ENCODE results near the gene HORMAD2. TPM values are rescaled to one million over a fixed set of nuclear protein-coding genes. Genes with fewer than 3 reads are reported as not detected.
A peak's percentile ranks its signal among the peaks of the same experiment; 100 is the strongest.

HORMAD2 gene
- total RNA-seq (2022) (not detected in 2 replicates), Bru-seq, nascent RNA (percentile 7 among the genes with signal in this experiment), BruChase-seq, experiment 1, labeled RNA remaining after a 6-hour chase (percentile 12 among the genes with signal in this experiment), BruChase-seq, experiment 2, labeled RNA remaining after a 2-hour chase (percentile 10 among the genes with signal in this experiment)
- long read RNA-seq = 0 reads

- no peak within 1 kb of the TSS for H3K27ac Mint-ChIP-seq (ENCODE audit: unreplicated experiment)
- no peak for DNase-seq
- no peaks in the 10 kb centered on the region for H3K36me3 Mint-ChIP-seq (ENCODE audit: insufficient read depth, unreplicated experiment)
- intact Hi-C loops (cut with micrococcal nuclease; ENCODE audit: unreplicated experiment) = no loop called here
- H3K4me1 Mint-ChIP-seq (ENCODE audit: low read depth, unreplicated experiment) = peaks cover 11% of the 10 kb centered on the region
- no peak for TF ChIP-seq CTCF (IDR thresholded peaks at IDR 0.05; ENCODE audit: unreplicated experiment)
- no peak within 1 kb of the TSS for H3K4me3 Mint-ChIP-seq (ENCODE audit: low read depth, unreplicated experiment)
- BruUV-seq (replicated peaks) = no TSS peak
- H3K27me3 Mint-ChIP-seq (ENCODE audit: unreplicated experiment) = peaks cover 15% of the 10 kb centered on the region
- H3K9me3 Mint-ChIP-seq (ENCODE audit: low read depth, unreplicated experiment) = no peaks in the 10 kb centered on the region
- CTCF ChIA-PET = no interaction called here
Observed at GRCh38 chr22:30079952-30080533, at the start of gene HORMAD2. Gene HORMAD2 (plus strand): TSS chr22:30080464. CDS start chr22:30093953, 13,489 bp downstream.

- intact Hi-C loops (cut with micrococcal nuclease; ENCODE audit: unreplicated experiment) = no loop called here
- no peak overlapping the region for H3K27ac Mint-ChIP-seq (ENCODE audit: unreplicated experiment)
- H3K4me3 Mint-ChIP-seq (ENCODE audit: low read depth, unreplicated experiment) = no peak overlapping the region
- no peak for DNase-seq
- TF ChIP-seq CTCF (IDR thresholded peaks at IDR 0.05; ENCODE audit: unreplicated experiment) = no peak
- no peaks in the 10 kb centered on the region for H3K27me3 Mint-ChIP-seq (ENCODE audit: unreplicated experiment)
- H3K9me3 Mint-ChIP-seq (ENCODE audit: low read depth, unreplicated experiment) = no peaks in the 10 kb centered on the region
- peaks cover 8% of the 10 kb centered on the region for H3K36me3 Mint-ChIP-seq (ENCODE audit: insufficient read depth, unreplicated experiment)
- CTCF ChIA-PET = no interaction called here
- BruUV-seq (replicated peaks) = no TSS peak
- H3K4me1 Mint-ChIP-seq (ENCODE audit: low read depth, unreplicated experiment) = peaks cover 24% of the 10 kb centered on the region
Observed at GRCh38 chr22:30031328-30031727, 48.9 kb upstream of the HORMAD2 start.

GRCh38 chr22:30031764-30032455 lies 48.4 kb upstream of the HORMAD2 start:
- intact Hi-C loops (cut with micrococcal nuclease; ENCODE audit: unreplicated experiment) = no loop called here
- DNase-seq = no peak
- no TSS peak for BruUV-seq (replicated peaks)
- no peak overlapping the region for H3K4me3 Mint-ChIP-seq (ENCODE audit: low read depth, unreplicated experiment)
- H3K4me1 Mint-ChIP-seq (ENCODE audit: low read depth, unreplicated experiment) = peaks cover 24% of the 10 kb centered on the region
- no peak overlapping the region for H3K27ac Mint-ChIP-seq (ENCODE audit: unreplicated experiment)
- no peak for TF ChIP-seq CTCF (IDR thresholded peaks at IDR 0.05; ENCODE audit: unreplicated experiment)
- H3K27me3 Mint-ChIP-seq (ENCODE audit: unreplicated experiment) = no peaks in the 10 kb centered on the region
- CTCF ChIA-PET = no interaction called here
- H3K36me3 Mint-ChIP-seq (ENCODE audit: insufficient read depth, unreplicated experiment) = peaks cover 11% of the 10 kb centered on the region
- H3K9me3 Mint-ChIP-seq (ENCODE audit: low read depth, unreplicated experiment) = no peaks in the 10 kb centered on the region

GRCh38 chr22:30033137-30033536 lies 47.1 kb upstream of the HORMAD2 start:
- H3K9me3 Mint-ChIP-seq (ENCODE audit: low read depth, unreplicated experiment) = no peaks in the 10 kb centered on the region
- no peaks in the 10 kb centered on the region for H3K27me3 Mint-ChIP-seq (ENCODE audit: unreplicated experiment)
- H3K4me3 Mint-ChIP-seq (ENCODE audit: low read depth, unreplicated experiment) = no peak overlapping the region
- no peak for TF ChIP-seq CTCF (IDR thresholded peaks at IDR 0.05; ENCODE audit: unreplicated experiment)
- no TSS peak for BruUV-seq (replicated peaks)
- H3K36me3 Mint-ChIP-seq (ENCODE audit: insufficient read depth, unreplicated experiment) = peaks cover 12% of the 10 kb centered on the region
- peaks cover 29% of the 10 kb centered on the region for H3K4me1 Mint-ChIP-seq (ENCODE audit: low read depth, unreplicated experiment)
- intact Hi-C loops (cut with micrococcal nuclease; ENCODE audit: unreplicated experiment) = no loop called here
- H3K27ac Mint-ChIP-seq (ENCODE audit: unreplicated experiment) = no peak overlapping the region
- no peak for DNase-seq
- CTCF ChIA-PET = interaction anchor here (0.8 kb wide), 1 partner anchor 30 kb away, joined by 3 read pairs; no protein-coding TSS in a partner anchor

Data from Calu3 (cell line).